Fibroblast of mammary gland (primary cell): ENCODE results near the gene DHRS11.
"Not testable (repeated sequence)": the region's sequence is repeated elsewhere in the genome, so short reads cannot be mapped to it uniquely, and the experiment has no call there.

Experiments
- DNase-seq: peaks from one replicate; pipeline ENCODE4 v3.0.0-alpha.2; 2010; ENCODE audit warnings: low read depth
- H3K4me3 ChIP-seq: 2 replicates; pipeline ENCODE4 v1.5.1; 2011; ENCODE audit warnings: low read depth, mild to moderate bottlenecking, low read length, moderate library complexity; ENCODE audit not compliant: control insufficient read depth
- CTCF ChIP-seq: conservative IDR thresholded peaks from 2 replicates; pipeline ENCODE4 v1.5.1; 2011; ENCODE audit warnings: low read depth, low read length, inconsistent platforms; ENCODE audit not compliant: control insufficient read depth, insufficient read depth

Gene DHRS11

GRCh38 chr17:36600465-36600864 lies 8.8 kb downstream of the DHRS11 start:
- no peak for TF ChIP-seq CTCF
- H3K4me3 ChIP-seq = peak overlapping the region; percentile 86
- no peak for DNase-seq

- TF ChIP-seq CTCF = no peak
- peak; percentile 18 for DNase-seq
- peak overlapping the region; percentile 86 for H3K4me3 ChIP-seq
These were observed 9.2 kb downstream of the DHRS11 start for GRCh38 chr17:36600936-36601302.

- peak; percentile 87 for DNase-seq
- TF ChIP-seq CTCF = no peak
These were observed 9.8 kb downstream of the DHRS11 start, which contains the start of gene MRM1 for GRCh38 chr17:36601303-36602029. MRM1 (plus strand) TSS chr17:36601583; CDS start chr17:36601811, 228 bp downstream.

GRCh38 chr17:36602030-36602748 lies 10.5 kb downstream of the DHRS11 start:
- H3K4me3 ChIP-seq = peak overlapping the region; percentile 86
- DNase-seq = no peak
- no peak for TF ChIP-seq CTCF

More at GRCh38 chr17:36601303-36602029, 9.8 kb downstream of the DHRS11 start, which contains the start of gene MRM1:
- H3K4me3 ChIP-seq = peak within 1 kb of the TSS; percentile 86

- DNase-seq = peak; percentile 71
- TF ChIP-seq CTCF = peak; percentile 84
- H3K4me3 ChIP-seq = peak overlapping the region; percentile 86
These were observed 11.3 kb downstream of the DHRS11 start for GRCh38 chr17:36602924-36603384.

- not testable (repeated sequence) for H3K4me3 ChIP-seq, DNase-seq
These were observed 13.3 kb downstream of the DHRS11 start for GRCh38 chr17:36605028-36605427.

GRCh38 chr17:36608280-36608679 lies 16.6 kb downstream of the DHRS11 start:
- TF ChIP-seq CTCF = no peak
- no peak for DNase-seq
- H3K4me3 ChIP-seq = no peak overlapping the region
